HEK293T (cell line): ENCODE measurements around the gene PDGFA.

Experiments used
- CTCF ChIA-PET: fragments of 350-600 bp; formaldehyde crosslinking; extraction: SDS; loops from one replicate; lab custom pipeline; 2021; ENCODE audit warnings: antibody characterized with exemption, inconsistent platforms; lab: Yijun Ruan, JAX
- POLR2A ChIA-PET: fragments of 350-600 bp; formaldehyde crosslinking; extraction: SDS; loops from one replicate; lab custom pipeline; 2020; ENCODE audit warnings: antibody characterized with exemption, inconsistent platforms; lab: Yijun Ruan, JAX
- DNase-seq: peaks from one replicate; pipeline ENCODE4 v3.0.0; 2012; ENCODE audit warnings: mixed read lengths; ENCODE audit errors: extremely low spot score
- ARNT ChIP-seq: fragments of 450-650 bp; IDR thresholded peaks from 2 replicates; pipeline ENCODE4 v1.6.1; 2017; ENCODE audit warnings: mild to moderate bottlenecking
- BHLHE40 ChIP-seq: fragments of 450-650 bp; IDR thresholded peaks from 2 replicates; pipeline ENCODE4 v1.6.1; 2016; ENCODE audit warnings: mild to moderate bottlenecking, moderate library complexity, borderline replicate concordance
- CTBP1 ChIP-seq: fragments of 450-650 bp; IDR thresholded peaks from 2 replicates; pipeline ENCODE4 v1.6.1; 2016; ENCODE audit warnings: borderline replicate concordance
- ELF4 ChIP-seq: fragments of 450-650 bp; IDR thresholded peaks from 2 replicates; pipeline ENCODE4 v1.6.1; 2017; ENCODE audit warnings: antibody characterized with exemption
- FOXA1 ChIP-seq: fragments of 450-650 bp; IDR thresholded peaks from 2 replicates; pipeline ENCODE4 v1.6.1; 2016; ENCODE audit warnings: mild to moderate bottlenecking
- FOXK2 ChIP-seq: fragments of 450-650 bp; IDR thresholded peaks from 2 replicates; pipeline ENCODE4 v1.6.1; 2016; ENCODE audit warnings: mild to moderate bottlenecking
- FOXM1 ChIP-seq: fragments of 450-650 bp; IDR thresholded peaks from 2 replicates; pipeline ENCODE4 v1.6.1; 2017; ENCODE audit warnings: mild to moderate bottlenecking, borderline replicate concordance
- HDGF ChIP-seq: fragments of 450-650 bp; IDR thresholded peaks from 2 replicates; pipeline ENCODE4 v1.6.1; 2017; ENCODE audit warnings: antibody characterized with exemption, borderline replicate concordance
- L3MBTL2 ChIP-seq: fragments of 450-650 bp; conservative IDR thresholded peaks from 2 replicates; pipeline ENCODE4 v1.6.1; 2016; ENCODE audit warnings: mild to moderate bottlenecking
- LEF1 ChIP-seq: fragments of 450-650 bp; IDR thresholded peaks from 2 replicates; pipeline ENCODE4 v1.6.1; 2017; ENCODE audit warnings: mild to moderate bottlenecking, borderline replicate concordance
- NFRKB ChIP-seq: fragments of 450-650 bp; IDR thresholded peaks from 2 replicates; pipeline ENCODE4 v1.6.1; 2016; ENCODE audit warnings: mild to moderate bottlenecking, moderate library complexity
- SP1 ChIP-seq: fragments of 450-650 bp; IDR thresholded peaks from 2 replicates; pipeline ENCODE4 v1.6.1; 2017
- SUZ12 ChIP-seq: fragments of 450-650 bp; IDR thresholded peaks from 2 replicates; pipeline ENCODE4 v1.6.1; 2016; ENCODE audit warnings: mild to moderate bottlenecking
- TARDBP ChIP-seq: fragments of 450-650 bp; IDR thresholded peaks from 2 replicates; pipeline ENCODE4 v1.6.1; 2016
- ZNF384 ChIP-seq: fragments of 450-650 bp; IDR thresholded peaks from 2 replicates; pipeline ENCODE4 v1.6.1; 2016
- TF ChIP-seq, protein P1 (sequence below): fragments of 450-650 bp; IDR thresholded peaks from 2 replicates; pipeline ENCODE4 v1.6.1; 2016

PDGFA gene

DNA sequence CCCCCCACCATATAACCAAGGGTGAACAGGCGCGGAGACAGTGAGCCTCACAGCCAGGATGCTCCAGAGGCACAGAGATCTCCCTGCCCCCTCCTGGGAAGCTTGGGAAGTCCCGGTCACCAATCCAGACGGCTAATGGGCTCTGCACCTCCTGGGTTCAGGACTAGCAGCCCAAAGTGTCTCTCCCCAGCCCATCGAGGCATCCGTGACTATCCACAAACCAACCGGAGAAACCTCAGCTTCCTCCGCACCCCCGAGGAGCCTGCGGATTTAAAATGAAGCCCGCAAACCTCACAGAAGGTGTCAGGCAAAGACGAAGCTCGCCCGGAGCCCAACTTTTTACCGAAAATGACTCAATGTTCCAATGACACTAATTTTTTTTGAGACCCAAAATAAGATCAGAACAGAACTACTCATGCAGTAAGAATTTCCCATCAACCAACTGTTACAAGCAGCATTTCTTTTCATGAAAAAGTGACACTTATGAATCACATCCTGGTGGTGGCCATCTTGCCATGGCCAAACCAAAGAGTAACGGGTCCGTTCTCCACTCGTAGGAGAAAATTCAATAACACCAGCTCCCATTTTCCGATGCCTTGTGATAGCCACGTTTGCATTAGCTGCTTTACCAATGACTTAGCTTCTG is 6.0 kb downstream of the PDGFA start:
- DNase-seq = no peak
- ChIA-PET CTCF (no interaction called here), POLR2A (no interaction called here)
- no peak for TF ChIP-seq L3MBTL2
- no peak for TF ChIP-seq NFRKB
- no peak for TF ChIP-seq CTBP1
- no peak for TF ChIP-seq TARDBP
- no peak for TF ChIP-seq FOXM1
- TF ChIP-seq ARNT = no peak
- TF ChIP-seq SP1 = no peak
- no peak for TF ChIP-seq LEF1
- no peak for TF ChIP-seq SUZ12
- TF ChIP-seq ELF4 = no peak
- TF ChIP-seq, protein P1, sequence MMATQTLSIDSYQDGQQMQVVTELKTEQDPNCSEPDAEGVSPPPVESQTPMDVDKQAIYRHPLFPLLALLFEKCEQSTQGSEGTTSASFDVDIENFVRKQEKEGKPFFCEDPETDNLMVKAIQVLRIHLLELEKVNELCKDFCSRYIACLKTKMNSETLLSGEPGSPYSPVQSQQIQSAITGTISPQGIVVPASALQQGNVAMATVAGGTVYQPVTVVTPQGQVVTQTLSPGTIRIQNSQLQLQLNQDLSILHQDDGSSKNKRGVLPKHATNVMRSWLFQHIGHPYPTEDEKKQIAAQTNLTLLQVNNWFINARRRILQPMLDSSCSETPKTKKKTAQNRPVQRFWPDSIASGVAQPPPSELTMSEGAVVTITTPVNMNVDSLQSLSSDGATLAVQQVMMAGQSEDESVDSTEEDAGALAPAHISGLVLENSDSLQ = no peak
- no peak for TF ChIP-seq FOXA1
- no peak for TF ChIP-seq FOXK2
- no peak for TF ChIP-seq HDGF
- TF ChIP-seq BHLHE40 = no peak
- no peak for TF ChIP-seq ZNF384

DNA sequence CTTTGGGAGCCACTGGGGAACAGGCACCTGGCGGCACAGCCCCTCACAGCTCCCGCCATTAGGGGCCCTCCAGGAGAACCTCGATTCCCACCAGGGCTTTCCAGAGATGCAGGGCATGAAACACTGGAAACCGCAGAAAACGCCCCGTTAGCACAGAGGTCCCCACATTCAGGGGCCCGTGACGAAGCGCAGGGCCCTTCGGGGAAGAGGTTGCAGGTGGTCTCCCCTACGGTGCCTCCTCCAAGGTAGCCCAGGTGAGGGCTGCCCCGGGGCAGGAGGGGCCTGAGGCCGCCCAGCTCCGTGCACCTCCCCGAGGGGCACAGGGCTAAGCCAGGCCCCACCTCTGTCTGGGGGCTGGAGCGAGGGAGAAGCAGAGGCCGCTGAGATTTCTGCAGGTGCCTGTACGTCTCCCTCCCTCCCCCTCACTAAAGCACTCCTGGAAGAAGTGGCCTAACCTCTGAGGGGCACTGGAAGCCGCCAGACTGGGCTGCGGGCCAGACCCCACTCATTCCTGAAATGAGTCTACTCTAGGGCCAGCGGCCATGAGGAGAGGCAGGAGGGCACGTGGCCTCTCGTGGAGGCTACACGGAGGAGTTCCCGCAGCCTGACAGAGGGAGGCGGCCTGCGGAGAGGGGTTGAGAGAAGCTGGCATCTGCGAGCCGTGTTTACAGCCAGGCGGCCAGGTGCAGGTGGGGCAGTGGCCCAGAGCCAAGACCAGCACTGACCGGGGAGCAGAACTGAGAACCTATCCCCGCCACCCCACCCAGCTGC is 6.9 kb downstream of the PDGFA start:
- ChIA-PET POLR2A (no interaction called here), CTCF (no interaction called here)
- no peak for TF ChIP-seq NFRKB
- no peak for TF ChIP-seq CTBP1
- TF ChIP-seq FOXA1 = no peak
- TF ChIP-seq LEF1 = no peak
- TF ChIP-seq TARDBP = no peak
- TF ChIP-seq ELF4 = no peak
- DNase-seq = no peak

- ChIA-PET POLR2A (no interaction called here), CTCF (no interaction called here)
- no peak for TF ChIP-seq FOXA1
- TF ChIP-seq HDGF = no peak
- no peak for TF ChIP-seq BHLHE40
- TF ChIP-seq NFRKB = no peak
- no peak for TF ChIP-seq TARDBP
- TF ChIP-seq ELF4 = no peak
- no peak for TF ChIP-seq CTBP1
- TF ChIP-seq SUZ12 = no peak
- TF ChIP-seq FOXM1 = no peak
- TF ChIP-seq FOXK2 = no peak
- TF ChIP-seq, protein P1 = no peak
- no peak for TF ChIP-seq L3MBTL2
- TF ChIP-seq ARNT = no peak
- TF ChIP-seq ZNF384 = no peak
- no peak for TF ChIP-seq LEF1
- no peak for TF ChIP-seq SP1
- DNase-seq = no peak
These were observed 7.5 kb downstream of the PDGFA start for GRCh38 chr7:512146-512510.

DNA sequence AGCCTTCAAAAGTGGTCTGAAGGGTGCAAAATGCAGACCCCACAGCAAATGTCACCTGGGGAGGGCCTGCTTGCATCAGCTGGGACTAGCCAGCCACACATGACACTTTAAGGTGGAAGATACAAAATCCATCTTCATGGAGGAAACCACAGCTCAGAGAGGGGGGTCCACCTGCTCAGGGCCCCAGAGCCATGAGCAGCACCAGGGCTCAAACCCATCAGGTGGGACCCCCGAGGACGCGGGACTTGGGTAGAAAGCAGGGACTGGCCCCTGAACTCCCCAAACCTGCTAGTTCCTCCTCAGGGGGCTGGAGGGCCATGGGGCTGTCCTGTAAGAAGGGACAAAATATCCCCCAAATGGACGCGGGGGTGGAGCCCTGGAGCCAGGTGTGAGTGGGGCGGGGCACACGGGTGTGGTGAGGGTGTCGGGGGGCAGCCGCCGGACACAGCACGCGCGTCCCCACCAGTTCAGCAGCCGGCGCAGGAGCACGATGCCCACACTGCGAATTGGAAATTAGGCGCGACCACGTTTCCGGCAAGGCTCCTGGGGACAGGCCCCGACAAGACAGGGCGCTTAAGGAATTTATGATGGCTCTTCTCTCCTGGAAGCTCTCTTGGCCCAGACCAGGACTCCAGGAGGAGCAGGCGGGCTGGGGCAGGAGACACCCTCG is 8.0 kb downstream of the PDGFA start:
- no peak for DNase-seq
- TF ChIP-seq HDGF = no peak
- TF ChIP-seq CTBP1 = no peak
- TF ChIP-seq LEF1 = no peak
- no peak for TF ChIP-seq ZNF384
- TF ChIP-seq SP1 = no peak
- TF ChIP-seq FOXK2 = no peak
- TF ChIP-seq, protein P1 = no peak
- no peak for TF ChIP-seq ARNT
- CTCF ChIA-PET = no interaction called here
- POLR2A ChIA-PET = no interaction called here

DNA sequence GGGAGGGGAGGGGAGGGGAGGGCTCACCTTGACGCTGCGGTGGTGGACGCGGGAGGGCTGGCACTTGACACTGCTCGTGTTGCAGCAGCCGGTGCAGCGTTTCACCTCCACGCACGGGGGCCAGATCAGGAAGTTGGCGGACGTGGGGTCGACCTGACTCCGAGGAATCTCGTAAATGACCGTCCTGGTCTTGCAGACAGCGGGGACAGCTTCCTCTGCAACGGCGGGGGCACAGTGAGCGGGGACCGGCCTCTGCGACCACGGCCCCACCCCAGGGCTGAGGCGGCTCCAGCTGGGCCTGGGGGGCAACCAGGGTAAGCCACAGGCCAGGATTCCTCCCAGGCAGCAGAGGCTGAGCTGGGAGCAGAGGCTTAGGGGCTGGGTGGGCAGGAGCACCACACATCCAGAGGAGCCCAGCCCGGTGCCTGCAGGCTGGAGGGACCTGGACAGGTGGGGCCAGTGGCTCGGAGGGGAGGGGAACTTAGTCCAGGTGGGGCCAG is 8.8 kb downstream of the PDGFA start:
- ChIA-PET POLR2A (no interaction called here), CTCF (no interaction called here)
- no peak for DNase-seq
- no peak for TF ChIP-seq FOXA1

DNA sequence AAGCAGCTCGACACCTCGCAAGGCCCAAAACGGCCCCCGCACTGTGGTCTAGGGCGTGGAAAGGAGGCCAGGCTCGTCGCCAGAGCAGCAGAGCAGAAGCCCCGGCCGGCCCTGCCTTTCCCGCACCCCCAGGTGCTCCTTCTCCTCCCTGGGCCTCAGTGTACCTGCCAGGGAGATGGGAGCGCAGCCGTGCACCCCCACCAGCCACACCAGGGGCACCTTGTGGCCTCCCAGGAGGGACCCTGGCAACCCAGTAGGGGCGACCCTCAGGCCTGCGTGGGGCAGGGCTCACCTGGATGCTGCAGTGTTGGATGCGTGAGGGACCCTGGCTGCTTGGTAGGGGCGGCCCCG is 9.5 kb downstream of the PDGFA start:
- ChIA-PET POLR2A (no interaction called here), CTCF (no interaction called here)
- TF ChIP-seq ARNT (no peak), CTBP1 (no peak), SUZ12 (no peak), FOXK2 (no peak), BHLHE40 (no peak), LEF1 (no peak), FOXA1 (no peak), SP1 (no peak), ELF4 (no peak), FOXM1 (no peak), TARDBP (no peak), HDGF (no peak), ZNF384 (no peak), L3MBTL2 (no peak), NFRKB (no peak)
- TF ChIP-seq, protein P1 = no peak
- no peak for DNase-seq
